Neutrophil (primary cell): Measurements from ENCODE around the gene EGFLAM.

Source experiments
- H3K27ac ChIP-seq: fragments of 200-600 bp; sonication (generic); 2 replicates; pipeline ENCODE4 v1.5.1; 2016; ENCODE audit warnings: mild to moderate bottlenecking, moderate library complexity
- H3K27me3 ChIP-seq: fragments of 200-600 bp; sonication (generic); 2 replicates; pipeline ENCODE4 v1.6.0; 2016; ENCODE audit warnings: mild to moderate bottlenecking
- H3K36me3 ChIP-seq: fragments of 200-600 bp; sonication (generic); 2 replicates; pipeline ENCODE4 v1.5.1; 2017
- H3K4me1 ChIP-seq, 2 experiments: fragments of 200-600 bp in 1 of 2; sonication (generic) in 1 of 2; 1 replicate in 1 of 2; 2 replicates in 1 of 2; pipeline versions ENCODE4 v1.5.1 to v1.6.1; 2013 to 2016; ENCODE audit warnings: low read depth in 1 of 2, low read length in 1 of 2, mild to moderate bottlenecking in 1 of 2, moderate library complexity in 1 of 2; ENCODE audit not compliant: control insufficient read depth in 1 of 2, insufficient read depth in 1 of 2
- H3K4me3 ChIP-seq, 2 experiments: fragments of 200-600 bp in 1 of 2; sonication (generic) in 1 of 2; 1 replicate in 1 of 2; 2 replicates in 1 of 2; pipeline ENCODE4 v1.5.1; 2013 to 2016; ENCODE audit warnings: low read depth in 1 of 2, low read length in 1 of 2, mild to moderate bottlenecking in 1 of 2, moderate library complexity in 1 of 2
- H3K9me3 ChIP-seq: fragments of 200-600 bp; sonication (generic); 2 replicates; pipeline ENCODE4 v1.5.1; 2016
- TF ChIP-seq, protein P1 (sequence below): fragments of 200-600 bp; sonication (generic); IDR thresholded peaks from 2 replicates; pipeline ENCODE4 v1.5.1; 2016; ENCODE audit warnings: antibody characterized with exemption

Gene EGFLAM

DNA sequence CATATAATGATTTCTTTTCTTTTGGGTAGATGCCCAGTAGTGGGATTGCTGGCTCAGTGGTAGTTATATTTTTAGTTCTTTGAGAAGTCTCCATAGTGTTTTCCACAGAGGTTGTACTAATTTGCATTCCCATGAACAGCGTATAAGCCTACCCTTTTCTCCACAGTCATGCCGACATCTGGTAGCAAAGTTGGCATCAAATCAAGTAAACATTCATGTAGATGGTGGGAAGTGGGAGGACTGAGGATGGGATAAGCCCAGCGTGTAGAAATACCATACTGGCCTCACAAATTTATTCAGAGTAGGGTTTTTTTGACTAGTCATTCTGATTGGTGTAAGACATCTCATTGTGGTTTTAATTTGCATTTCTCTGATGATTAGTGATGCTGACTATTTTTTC lies 115.4 kb downstream of the EGFLAM start:
- TF ChIP-seq, protein P1, sequence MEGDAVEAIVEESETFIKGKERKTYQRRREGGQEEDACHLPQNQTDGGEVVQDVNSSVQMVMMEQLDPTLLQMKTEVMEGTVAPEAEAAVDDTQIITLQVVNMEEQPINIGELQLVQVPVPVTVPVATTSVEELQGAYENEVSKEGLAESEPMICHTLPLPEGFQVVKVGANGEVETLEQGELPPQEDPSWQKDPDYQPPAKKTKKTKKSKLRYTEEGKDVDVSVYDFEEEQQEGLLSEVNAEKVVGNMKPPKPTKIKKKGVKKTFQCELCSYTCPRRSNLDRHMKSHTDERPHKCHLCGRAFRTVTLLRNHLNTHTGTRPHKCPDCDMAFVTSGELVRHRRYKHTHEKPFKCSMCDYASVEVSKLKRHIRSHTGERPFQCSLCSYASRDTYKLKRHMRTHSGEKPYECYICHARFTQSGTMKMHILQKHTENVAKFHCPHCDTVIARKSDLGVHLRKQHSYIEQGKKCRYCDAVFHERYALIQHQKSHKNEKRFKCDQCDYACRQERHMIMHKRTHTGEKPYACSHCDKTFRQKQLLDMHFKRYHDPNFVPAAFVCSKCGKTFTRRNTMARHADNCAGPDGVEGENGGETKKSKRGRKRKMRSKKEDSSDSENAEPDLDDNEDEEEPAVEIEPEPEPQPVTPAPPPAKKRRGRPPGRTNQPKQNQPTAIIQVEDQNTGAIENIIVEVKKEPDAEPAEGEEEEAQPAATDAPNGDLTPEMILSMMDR: no peak
- Histone ChIP-seq H3K36me3 (no peaks in the 10 kb centered on the region), H3K9me3 (no peaks in the 10 kb centered on the region), H3K27ac (no peak overlapping the region), H3K4me3 (no peak overlapping the region), H3K27me3 (peaks cover 33% of the 10 kb centered on the region), H3K4me1 (no peaks in the 10 kb centered on the region)

DNA sequence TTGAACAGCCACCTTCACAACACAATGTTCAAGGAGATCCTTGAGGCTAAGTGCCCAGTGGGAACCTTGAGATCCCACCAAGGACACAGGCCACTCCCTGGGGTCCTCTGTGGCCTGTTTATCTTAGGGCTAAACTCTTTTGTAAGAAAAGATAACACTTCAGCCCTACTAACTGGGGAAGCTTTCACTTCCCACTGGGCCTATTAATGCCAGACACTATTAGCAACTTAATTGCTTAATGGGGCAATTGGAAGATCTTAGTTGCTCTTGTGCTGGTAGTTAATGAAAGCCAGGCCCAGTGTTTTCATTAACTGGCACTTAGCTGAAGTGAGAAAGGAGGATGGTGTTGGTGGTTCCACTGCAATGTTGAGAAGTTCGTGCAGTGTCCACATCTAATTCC lies 117.1 kb downstream of the EGFLAM start:
- Histone ChIP-seq H3K27ac (no peak overlapping the region), H3K4me1 (no peaks in the 10 kb centered on the region), H3K4me3 (no peak overlapping the region), H3K9me3 (no peaks in the 10 kb centered on the region), H3K27me3 (peaks cover 43% of the 10 kb centered on the region), H3K36me3 (no peaks in the 10 kb centered on the region)
- TF ChIP-seq, protein P1: no peak

DNA sequence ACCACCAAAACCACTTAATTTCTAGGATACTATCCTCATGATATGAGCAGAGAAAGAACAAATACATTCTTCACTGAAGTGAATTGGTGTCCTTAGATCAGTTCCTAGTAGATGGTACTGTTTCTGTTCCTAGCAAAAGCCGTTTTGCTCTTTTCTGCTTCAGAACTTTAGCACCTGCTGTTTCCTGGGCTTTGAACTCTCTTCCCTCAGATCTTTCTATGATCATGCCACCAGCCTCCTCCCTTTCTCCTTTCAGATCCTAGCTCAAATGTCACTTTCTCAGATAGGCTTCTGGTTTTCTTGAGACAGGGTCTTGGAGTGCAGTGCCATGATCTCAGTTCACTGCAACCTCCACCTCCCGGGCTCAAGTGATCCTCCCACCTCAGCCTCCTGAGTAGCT lies 118.0 kb downstream of the EGFLAM start:
- Histone ChIP-seq H3K4me1 (no peaks in the 10 kb centered on the region), H3K27ac (no peak overlapping the region), H3K27me3 (peaks cover 47% of the 10 kb centered on the region), H3K36me3 (no peaks in the 10 kb centered on the region), H3K4me3 (no peak overlapping the region), H3K9me3 (no peaks in the 10 kb centered on the region)
- TF ChIP-seq, protein P1: no peak

DNA sequence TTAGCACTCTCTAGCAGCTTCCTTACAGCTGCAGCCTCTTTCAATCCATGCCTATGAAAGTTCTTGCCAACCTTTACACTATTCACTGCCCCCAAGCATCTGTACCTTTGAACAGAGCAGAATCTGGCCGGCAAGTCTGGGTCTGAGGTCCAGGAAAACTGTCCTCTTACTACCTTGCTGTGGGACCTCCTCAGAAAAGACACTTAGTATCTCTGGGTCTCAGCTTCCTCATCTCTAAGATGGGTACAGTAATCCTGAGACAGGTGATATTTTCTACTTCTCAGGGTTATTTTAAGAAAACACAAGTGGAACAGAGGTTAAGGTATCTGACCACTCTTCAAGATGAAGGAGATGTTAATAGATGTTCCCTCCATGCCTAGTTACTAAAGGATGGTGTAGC lies 120.2 kb downstream of the EGFLAM start:
- TF ChIP-seq, protein P1: no peak
- Histone ChIP-seq H3K9me3 (no peaks in the 10 kb centered on the region), H3K4me3 (no peak overlapping the region), H3K4me1 (no peaks in the 10 kb centered on the region), H3K36me3 (no peaks in the 10 kb centered on the region), H3K27me3 (peaks cover 43% of the 10 kb centered on the region), H3K27ac (no peak overlapping the region)

DNA sequence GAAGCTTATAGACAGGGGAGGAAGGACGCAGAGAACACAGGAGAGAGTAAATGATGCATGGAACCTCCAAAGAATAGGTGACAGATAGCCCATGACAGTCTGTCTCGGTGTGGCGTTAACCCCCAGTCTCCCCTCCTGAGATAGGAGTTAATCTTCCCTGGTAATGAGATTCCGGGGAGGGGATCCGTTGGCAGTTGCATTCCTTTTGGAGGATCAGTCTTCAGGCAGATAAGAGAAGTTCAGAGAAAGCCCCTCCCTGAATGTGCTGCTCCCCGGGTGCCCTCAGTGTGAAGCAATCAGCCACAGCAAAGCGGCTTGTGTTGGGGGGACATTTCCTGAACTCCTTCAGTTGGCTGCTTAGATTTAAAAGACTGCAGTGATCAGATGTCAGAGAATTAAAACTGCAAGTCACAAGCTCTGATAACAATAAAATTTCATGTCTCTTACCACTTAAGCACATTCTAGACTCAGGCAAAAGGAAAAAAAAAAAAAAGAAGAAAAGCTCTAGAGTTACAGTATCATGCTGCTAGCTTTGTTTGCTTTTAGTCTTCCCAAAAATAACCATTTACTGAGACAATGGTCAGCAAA lies 121.1 kb downstream of the EGFLAM start:
- TF ChIP-seq, protein P1: no peak
- Histone ChIP-seq H3K4me3 (no peak overlapping the region), H3K36me3 (no peaks in the 10 kb centered on the region), H3K27ac (no peak overlapping the region), H3K27me3 (peaks cover 52% of the 10 kb centered on the region), H3K9me3 (no peaks in the 10 kb centered on the region), H3K4me1 (no peaks in the 10 kb centered on the region)

DNA sequence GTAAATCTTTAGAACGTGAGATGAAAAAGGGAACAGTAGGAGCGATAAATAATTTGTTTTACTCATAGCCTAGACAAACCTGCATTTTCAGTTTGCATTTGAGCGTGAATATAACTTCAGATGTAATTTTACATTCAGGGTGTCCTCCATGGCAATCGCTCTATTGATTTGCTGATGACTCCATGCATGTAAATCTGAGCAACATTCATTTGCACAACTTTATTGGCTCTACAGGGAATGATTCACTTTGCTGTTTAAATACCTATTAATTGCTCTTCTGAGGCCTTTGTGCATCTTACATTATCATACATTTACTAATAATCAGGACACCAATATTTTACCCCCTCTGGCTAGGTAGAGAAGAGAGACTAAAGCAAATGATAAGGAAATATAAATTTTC lies 122.2 kb downstream of the EGFLAM start:
- no peaks in the 10 kb centered on the region for H3K9me3 ChIP-seq
- H3K36me3 ChIP-seq: no peaks in the 10 kb centered on the region
- H3K27me3 ChIP-seq: peaks cover 55% of the 10 kb centered on the region
- H3K4me1 ChIP-seq: no peaks in the 10 kb centered on the region
- no peak overlapping the region for H3K4me3 ChIP-seq
- TF ChIP-seq, protein P1: no peak
- no peak overlapping the region for H3K27ac ChIP-seq
